Osteoblast (primary cell): Measurements from ENCODE around the gene ATP6V1F. TPM values are rescaled to one million over a fixed set of nuclear protein-coding genes. Genes with fewer than 3 reads are reported as not detected.

Experiments
- DNase-seq: peaks from one replicate; pipeline ENCODE4 v3.0.0; 2011; ENCODE audit warnings: low spot score, mixed read lengths; ENCODE audit not compliant: insufficient read length; ENCODE audit errors: missing footprints
- H2AFZ ChIP-seq: 2 replicates; pipeline ENCODE4 v1.6.0; 2011; ENCODE audit warnings: mild to moderate bottlenecking, low read length
- H3K27ac ChIP-seq: 2 replicates; pipeline ENCODE4 v1.5.1; 2011; ENCODE audit warnings: mild to moderate bottlenecking, low read depth, low read length, moderate library complexity
- H3K27me3 ChIP-seq: 2 replicates; pipeline ENCODE4 v1.6.0; 2012; ENCODE audit warnings: mild to moderate bottlenecking, control low read depth, inconsistent platforms, low read length, moderate library complexity; ENCODE audit not compliant: insufficient read depth
- H3K36me3 ChIP-seq: 2 replicates; pipeline ENCODE4 v1.5.1; 2011; ENCODE audit warnings: mild to moderate bottlenecking, low read length, control low read depth, moderate library complexity; ENCODE audit not compliant: insufficient read depth
- H3K4me1 ChIP-seq: 2 replicates; pipeline ENCODE4 v1.5.1; 2011; ENCODE audit warnings: mild to moderate bottlenecking, low read length, control low read depth, moderate library complexity; ENCODE audit not compliant: insufficient read depth
- H3K4me2 ChIP-seq: 2 replicates; pipeline ENCODE4 v1.6.0; 2011; ENCODE audit warnings: mild to moderate bottlenecking, low read length; ENCODE audit not compliant: insufficient read depth
- H3K4me3 ChIP-seq: fragments of 200-600 bp; sonication (generic); 3 replicates; pipeline ENCODE4 v1.5.1; 2012; ENCODE audit warnings: mild to moderate bottlenecking, low read length, inconsistent platforms; ENCODE audit not compliant: insufficient read depth
- H3K79me2 ChIP-seq: 2 replicates; pipeline ENCODE4 v1.6.0; 2012; ENCODE audit warnings: mild to moderate bottlenecking, low read length, control low read depth, inconsistent platforms; ENCODE audit not compliant: insufficient read depth
- H3K9me3 ChIP-seq: 2 replicates; pipeline ENCODE4 v1.5.1; 2011; ENCODE audit warnings: low read depth, low read length, control low read depth
- H4K20me1 ChIP-seq: 2 replicates; pipeline ENCODE4 v1.6.0; 2012; ENCODE audit warnings: mild to moderate bottlenecking, low read length, control low read depth; ENCODE audit not compliant: insufficient read depth
- CTCF ChIP-seq: IDR thresholded peaks from 2 replicates; pipeline ENCODE4 v1.5.1; 2011; ENCODE audit warnings: mild to moderate bottlenecking, low read depth, low read length, moderate library complexity; ENCODE audit errors: extremely low read depth
- total RNA-seq: library from RNA; depleted of rRNA; stranded (reverse); fragments of >200 nt; gene quantifications from 2 replicates; pipeline ENCODE4 v1.2.3, GENCODE V29; 2012

Gene ATP6V1F
- total RNA-seq, 1 donor, result 91.9 TPM

GRCh38 chr7:128821724-128822123, 40.9 kb upstream of the ATP6V1F start:
- no peak overlapping the region for H3K4me3 ChIP-seq
- no peak overlapping the region for H2AFZ ChIP-seq
- H3K27me3 ChIP-seq, result peaks cover 10% of the 10 kb centered on the region
- no peaks in the 10 kb centered on the region for H4K20me1 ChIP-seq
- TF ChIP-seq CTCF, result no peak
- no peaks in the 10 kb centered on the region for H3K4me1 ChIP-seq
- DNase-seq, result no peak
- H3K4me2 ChIP-seq, result no peak overlapping the region
- H3K36me3 ChIP-seq, result no peaks in the 10 kb centered on the region
- no peak overlapping the region for H3K27ac ChIP-seq
- no peaks in the 10 kb centered on the region for H3K79me2 ChIP-seq
- no peaks in the 10 kb centered on the region for H3K9me3 ChIP-seq

- Histone ChIP-seq H3K36me3 (no peaks in the 10 kb centered on the region), H3K79me2 (peaks cover 13% of the 10 kb centered on the region), H3K27ac (peak overlapping the region; percentile 95), H3K4me3 (no peak overlapping the region), H4K20me1 (peaks cover 14% of the 10 kb centered on the region), H2AFZ (no peak overlapping the region), H3K27me3 (no peaks in the 10 kb centered on the region), H3K4me1 (peaks cover 30% of the 10 kb centered on the region), H3K9me3 (no peaks in the 10 kb centered on the region), H3K4me2 (no peak overlapping the region)
- DNase-seq, result no peak
- TF ChIP-seq CTCF, result no peak
Measured at GRCh38 chr7:128826512-128826911, 36.1 kb upstream of the ATP6V1F start.

GRCh38 chr7:128826916-128827247, 35.8 kb upstream of the ATP6V1F start:
- H3K27ac ChIP-seq, result peak overlapping the region; percentile 95
- H3K36me3 ChIP-seq, result no peaks in the 10 kb centered on the region
- no peak for TF ChIP-seq CTCF
- H3K4me2 ChIP-seq, result no peak overlapping the region
- H4K20me1 ChIP-seq, result peaks cover 18% of the 10 kb centered on the region
- H3K79me2 ChIP-seq, result peaks cover 16% of the 10 kb centered on the region
- H3K4me3 ChIP-seq, result no peak overlapping the region
- no peaks in the 10 kb centered on the region for H3K27me3 ChIP-seq
- H3K9me3 ChIP-seq, result no peaks in the 10 kb centered on the region
- peaks cover 30% of the 10 kb centered on the region for H3K4me1 ChIP-seq
- H2AFZ ChIP-seq, result no peak overlapping the region
- DNase-seq, result no peak

- H3K4me3 ChIP-seq, result peak overlapping the region; percentile 48
- peaks cover 20% of the 10 kb centered on the region for H4K20me1 ChIP-seq
- no peaks in the 10 kb centered on the region for H3K9me3 ChIP-seq
- peaks cover 33% of the 10 kb centered on the region for H3K4me1 ChIP-seq
- peaks cover 22% of the 10 kb centered on the region for H3K79me2 ChIP-seq
- H2AFZ ChIP-seq, result no peak overlapping the region
- H3K36me3 ChIP-seq, result no peaks in the 10 kb centered on the region
- peak; percentile 97 for DNase-seq
- H3K27me3 ChIP-seq, result no peaks in the 10 kb centered on the region
- no peak for TF ChIP-seq CTCF
- H3K4me2 ChIP-seq, result peak overlapping the region; percentile 78
- H3K27ac ChIP-seq, result peak overlapping the region; percentile 95
Measured at GRCh38 chr7:128827248-128827958, 35.3 kb upstream of the ATP6V1F start.
